ENCODE data around the gene SLC36A1.

The SLC36A1 gene

DNA sequence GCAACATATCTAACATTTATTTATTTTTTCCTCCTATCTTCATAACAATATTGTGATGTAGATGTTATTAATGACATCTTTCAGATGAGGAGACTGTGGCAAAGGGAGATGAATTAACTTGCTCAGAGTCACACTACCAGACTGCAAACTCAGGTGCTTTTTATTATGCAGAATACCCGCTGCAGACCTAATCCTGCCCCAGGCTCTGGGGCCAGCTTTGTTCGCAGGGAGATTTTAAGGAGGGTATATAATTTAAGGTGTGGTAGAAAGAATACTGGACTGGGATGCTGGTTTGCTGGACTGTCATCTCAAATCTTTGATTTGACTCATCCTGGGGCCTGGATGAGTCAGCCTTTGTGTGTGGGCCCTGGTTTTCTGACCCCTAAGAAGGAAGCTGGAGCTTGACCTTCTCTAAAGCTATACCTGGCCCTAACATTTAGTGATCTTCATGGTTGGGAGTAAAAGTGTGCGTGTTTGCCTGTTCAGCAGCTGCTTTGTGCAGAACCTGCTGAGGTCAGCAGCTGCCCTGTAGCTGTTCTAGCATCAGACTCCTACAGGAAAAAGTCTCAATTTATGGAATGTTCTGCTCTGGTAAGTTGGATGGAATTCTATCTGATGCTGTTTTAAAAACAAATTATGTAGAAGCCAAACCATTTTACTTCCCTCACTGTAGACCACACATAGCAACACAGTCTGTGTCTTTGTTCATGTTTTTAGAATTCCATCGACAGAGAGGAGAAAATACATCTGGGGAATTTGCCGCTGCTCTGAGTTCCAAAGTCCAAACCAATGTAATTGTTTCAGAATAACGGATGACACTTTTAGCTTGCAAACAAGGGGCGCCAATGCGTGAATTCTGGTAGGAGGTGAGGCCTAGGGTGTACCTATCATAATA, 4.5 kb downstream of the SLC36A1 start:
- no peak for DNase-seq

DNA sequence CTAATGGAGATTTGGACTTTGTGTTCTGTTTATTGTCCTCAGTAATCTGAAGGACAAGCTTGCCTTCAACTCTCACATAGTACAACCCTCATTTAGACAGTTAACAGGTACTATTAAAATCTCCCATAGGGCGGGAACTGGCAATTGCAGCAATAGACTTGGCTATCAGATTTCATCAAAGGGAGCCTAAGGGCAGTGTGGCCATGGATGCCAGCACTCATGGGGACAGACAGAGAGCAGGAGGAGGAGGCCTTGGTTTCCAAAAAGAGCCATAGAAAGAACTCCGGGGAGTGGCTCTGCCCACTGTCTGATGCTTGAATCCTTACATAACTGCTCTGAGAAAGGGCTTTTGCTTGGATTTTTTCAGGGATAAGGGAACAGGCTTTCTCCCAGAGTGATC, 6.8 kb downstream of the SLC36A1 start:
- DNase-seq, result no peak

DNA sequence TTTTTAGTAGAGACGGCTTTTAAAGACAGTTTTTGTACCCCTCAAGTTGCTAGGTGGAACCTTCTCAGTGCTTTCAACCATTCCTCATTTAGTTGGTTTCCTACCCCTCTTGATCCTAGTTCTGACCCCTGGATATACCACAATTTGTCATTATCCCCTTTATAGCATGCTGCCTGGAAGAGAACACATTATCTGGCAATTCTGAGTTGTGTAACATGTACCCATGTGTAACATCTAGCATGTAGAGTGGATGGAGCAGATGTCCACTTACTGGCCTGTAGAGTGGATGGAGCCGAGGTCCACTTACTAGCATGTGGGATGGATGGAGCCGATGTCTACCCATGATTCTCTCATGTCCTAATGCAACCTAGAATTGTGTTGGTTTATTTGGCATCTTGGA, 7.5 kb downstream of the SLC36A1 start:
- no peak for DNase-seq

DNA sequence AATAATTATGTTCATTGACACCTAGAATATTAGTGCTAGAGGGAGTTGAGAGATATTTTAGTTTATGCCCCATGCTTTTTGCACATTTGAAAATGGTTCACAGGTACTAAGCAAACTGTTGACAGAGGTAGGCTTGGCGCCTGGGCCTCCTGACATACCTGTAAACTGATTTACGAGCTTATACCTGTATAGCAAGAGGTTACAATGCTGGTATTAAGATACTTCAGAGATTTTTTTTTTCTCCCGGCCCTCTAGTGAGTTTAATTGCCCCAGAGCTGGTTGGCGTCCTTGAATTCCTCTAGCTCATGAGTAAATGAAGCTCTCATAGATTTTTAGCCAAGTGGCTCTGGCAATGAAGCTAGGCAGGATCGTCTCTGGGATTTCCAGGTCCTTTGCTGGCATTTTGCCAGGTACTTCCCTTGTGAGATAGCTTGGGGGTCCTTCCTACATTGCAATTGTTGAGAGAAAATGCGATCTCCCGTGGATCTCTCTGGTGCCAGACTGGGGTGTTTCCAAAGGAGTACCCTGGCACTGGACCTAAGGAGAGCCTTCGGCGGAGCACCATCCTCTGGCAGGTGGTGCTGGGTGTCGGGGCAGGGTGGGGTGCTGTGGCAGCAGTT, 9.0 kb downstream of the SLC36A1 start:
- DNase-seq, result peak; percentile 23

DNA sequence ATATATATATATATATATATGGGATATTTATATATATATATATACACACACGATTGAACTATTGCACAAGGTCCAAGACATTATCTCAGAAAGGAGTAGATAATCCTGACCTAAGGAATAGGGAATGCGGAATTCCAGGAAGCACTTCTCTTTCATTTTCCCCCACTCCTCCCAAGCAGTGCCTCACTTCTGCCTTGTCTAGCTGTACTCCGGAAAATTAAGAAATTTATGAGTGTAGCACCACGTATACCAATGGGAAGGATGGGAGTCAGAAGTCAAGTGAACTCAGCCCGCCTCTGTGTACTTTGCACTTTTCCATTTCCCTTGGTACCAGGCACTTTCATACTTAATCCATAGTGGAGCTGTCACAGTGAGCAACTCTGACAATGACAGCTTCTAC, 10.9 kb downstream of the SLC36A1 start:
- no peak for DNase-seq

DNA sequence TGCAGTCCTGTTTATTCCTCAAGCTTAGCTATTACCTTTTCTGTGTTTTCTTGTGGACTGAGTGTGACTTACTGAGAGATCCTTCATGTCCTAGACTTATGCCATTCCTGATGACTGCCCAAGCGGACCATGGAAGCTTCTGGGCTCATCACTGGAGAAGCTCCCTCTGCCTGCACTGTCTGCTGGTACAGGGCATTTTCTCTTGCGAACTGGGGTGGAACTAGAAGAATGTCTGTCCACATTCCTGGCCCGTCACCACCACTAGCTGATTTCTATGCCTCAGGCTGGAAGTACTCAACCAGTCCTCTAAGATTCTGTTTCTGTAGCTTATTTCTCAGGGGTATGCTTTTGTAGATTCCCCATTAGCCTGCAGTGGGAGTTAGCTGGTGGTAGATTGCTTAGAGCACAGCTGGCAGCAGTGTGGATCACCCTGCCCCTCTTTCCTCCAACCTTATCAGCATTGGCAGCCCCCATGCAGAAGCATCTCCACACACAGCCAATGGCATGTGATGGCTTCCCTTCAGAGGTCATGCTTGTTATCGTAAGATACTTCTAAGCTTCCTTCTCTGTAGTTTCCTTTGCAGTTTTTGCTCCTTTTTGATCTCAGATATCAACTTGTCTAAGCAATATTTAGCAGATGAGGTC, 12.4 kb downstream of the SLC36A1 start:
- no peak for DNase-seq

DNA sequence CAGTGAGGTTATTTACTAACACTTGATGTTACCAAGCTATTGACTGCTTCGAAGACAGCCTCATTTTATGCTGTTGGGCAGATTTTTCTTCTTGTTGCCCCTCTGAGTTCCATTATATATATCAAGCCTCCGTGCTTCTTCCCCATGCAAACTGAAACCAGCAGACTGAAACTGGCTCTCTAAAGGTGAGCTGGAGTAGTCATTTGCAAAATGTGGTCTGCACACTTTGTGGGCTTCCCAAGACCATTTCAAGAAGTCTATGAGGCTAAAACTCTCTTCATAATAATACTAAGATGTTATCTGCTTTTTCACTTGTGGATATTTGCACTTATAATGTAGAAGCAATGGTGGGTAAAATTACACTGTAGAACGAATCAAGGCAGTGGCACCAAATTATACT, 13.9 kb downstream of the SLC36A1 start:
- no peak for DNase-seq

DNA sequence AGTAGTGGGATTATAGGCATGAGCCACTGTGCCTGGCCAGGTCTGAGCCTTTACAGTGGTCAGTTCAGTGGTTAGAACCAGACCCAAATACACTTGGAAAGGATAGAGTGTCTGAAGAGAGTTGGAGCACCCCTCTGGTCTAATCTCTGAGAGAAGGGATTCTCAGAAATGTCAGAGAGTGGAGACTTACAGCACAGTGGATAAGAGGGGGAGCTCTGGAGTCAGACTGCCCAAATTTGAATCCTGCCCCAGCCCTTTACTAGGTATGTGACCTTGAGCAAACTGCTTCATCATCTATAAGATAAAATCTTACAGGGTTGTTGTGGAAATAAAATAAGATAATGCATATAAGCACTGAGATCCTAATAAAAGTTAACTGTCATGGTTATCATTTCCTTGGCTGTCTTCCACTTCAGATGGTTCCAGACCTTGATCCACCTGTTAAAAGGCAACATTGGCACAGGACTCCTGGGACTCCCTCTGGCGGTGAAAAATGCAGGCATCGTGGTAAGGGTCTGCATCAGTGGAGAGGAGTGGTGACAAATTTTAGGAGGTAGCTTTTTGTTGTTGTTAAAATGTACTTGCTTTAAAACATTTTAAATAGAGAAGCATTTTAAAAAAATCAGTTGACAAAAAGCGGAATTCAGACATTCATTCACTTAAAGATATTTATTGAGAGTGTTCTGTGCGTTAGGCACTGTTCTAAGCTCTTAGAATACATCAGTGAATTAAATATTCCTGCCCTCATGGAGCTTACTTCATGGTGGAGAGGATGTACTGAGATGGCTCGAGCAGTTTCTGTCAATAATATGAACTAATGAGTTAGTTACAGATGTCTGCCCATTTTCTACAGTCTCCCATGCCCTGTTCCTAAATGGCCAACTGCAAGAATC, 16.0 kb downstream of the SLC36A1 start:
- DNase-seq, result no peak

DNA sequence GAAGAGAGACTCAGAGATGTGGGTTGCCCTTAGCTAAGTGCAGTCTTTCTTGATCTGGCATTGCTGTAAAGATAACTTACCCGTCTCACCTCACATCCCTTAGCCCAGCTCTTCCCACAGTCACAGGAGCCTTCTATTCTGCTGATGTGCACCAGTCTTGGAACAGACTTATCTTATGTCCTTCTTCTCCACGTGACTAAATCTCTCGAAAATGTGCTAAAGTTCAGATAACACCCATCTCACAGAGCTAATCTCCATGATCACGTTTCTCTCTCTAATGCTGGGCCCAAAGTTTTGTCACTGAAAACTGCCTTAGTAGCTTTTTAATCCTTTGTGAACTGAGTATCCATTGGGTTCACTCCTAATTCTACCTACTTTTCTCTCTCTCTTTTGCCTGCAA, 16.7 kb downstream of the SLC36A1 start:
- DNase-seq, result no peak

DNA sequence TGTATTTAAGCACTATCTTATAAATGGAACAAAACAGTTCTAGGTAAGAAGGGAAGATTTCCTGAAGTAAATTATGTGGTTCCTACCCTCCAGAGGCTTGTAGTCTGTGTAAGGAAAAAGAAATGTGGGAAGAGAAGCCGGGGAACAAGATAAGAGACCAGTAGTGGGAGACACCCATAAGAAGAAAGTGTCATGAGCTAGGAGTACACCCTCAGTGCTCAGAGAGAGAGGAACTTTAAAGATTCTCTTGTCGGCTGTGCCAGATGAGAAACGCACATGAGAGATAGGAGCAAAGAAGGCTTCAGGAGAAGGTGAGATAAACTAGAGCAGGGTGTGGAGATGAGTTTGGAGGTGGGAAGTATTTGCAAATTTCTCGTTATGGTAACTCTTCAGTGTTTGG, 18.1 kb downstream of the SLC36A1 start:
- no peak for DNase-seq

DNA sequence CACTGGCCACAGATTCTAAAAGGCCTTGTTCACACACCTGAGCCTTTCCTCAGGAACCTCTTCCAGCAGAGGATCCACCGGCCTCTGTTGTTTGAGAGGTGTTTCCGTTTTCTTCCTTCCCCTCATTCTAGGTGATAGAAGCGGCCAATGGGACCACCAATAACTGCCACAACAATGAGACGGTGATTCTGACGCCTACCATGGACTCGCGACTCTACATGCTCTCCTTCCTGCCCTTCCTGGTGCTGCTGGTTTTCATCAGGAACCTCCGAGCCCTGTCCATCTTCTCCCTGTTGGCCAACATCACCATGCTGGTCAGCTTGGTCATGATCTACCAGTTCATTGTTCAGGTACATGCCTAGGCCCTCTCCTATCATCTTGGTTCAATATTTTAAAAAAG, 20.2 kb downstream of the SLC36A1 start:
- DNase-seq, result no peak

DNA sequence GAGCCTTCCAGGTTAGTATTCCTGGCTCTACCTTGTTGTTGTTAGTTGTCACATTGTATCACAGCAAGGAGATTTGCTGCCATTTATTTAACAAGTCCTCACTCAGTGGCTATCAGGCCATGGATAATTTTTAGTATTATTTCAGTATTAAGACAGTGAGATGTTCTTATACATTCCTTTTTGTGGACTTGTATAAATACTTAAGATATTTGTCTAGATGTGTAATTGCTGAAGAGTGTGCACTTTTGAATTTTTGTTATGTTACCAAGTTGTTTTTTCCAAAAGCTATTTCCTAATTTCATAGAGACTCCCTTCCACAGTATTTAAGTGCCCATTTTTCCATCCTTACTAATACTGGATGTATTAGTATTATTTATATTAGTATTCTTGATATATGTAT, 22.0 kb downstream of the SLC36A1 start:
- DNase-seq, result no peak

DNA sequence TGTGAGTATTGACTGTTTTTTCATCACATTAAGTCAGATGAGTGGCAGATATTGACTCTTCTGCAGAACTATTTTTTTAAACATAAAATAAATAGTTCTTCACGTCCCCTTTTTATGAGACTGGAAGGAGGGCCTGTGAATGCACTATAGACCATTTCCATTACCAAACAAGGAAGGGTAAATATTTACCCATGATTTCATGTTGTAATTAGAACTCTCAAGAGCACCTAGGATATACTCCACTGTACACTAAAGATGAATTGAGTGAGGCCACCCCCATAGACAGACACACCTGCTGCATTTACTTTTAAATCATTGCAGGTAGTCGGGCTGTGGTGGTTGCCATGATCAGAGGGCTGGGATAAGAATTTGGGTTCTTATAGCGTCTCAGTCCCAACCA, 22.6 kb downstream of the SLC36A1 start:
- DNase-seq, result peak; percentile 93

DNA sequence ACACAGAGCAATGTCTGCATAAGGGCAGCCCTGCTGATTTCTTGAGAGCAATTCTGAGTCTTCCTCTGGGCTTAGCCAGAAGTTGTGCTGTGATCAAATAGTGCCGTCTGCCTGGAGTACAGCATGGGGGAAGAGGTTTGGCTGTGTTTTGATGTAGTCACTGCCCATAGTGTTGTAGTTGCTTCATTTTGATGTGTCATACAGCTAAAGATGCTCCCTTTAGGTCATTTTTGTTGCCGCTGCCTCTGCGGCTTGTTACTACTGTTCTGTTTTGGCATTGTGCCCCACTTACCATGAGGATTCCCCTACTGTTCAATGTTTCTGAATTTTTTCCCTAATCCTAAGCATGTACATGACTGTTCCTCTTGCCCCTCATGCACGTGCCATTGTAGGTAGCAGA, 23.0 kb downstream of the SLC36A1 start:
- peak; percentile 93 for DNase-seq

DNA sequence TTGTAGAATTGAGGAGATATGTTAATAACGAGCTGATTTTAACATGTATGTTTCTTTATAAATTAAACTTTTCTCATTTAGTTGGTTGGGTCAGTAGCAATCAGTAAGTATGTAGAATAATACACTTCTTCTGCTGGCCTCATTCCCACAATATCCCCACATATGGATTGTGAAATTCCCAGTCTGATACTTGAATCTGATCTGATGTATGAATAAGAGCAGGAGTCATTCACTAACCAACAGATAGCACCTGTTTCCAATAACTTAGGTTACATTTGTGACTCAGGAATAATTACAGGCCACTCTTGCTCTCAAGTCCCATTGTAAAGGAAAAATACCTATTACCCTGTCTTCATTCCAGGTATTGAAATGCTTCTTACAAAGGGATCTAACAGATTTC, 23.9 kb downstream of the SLC36A1 start:
- DNase-seq, result peak; percentile 73

DNA sequence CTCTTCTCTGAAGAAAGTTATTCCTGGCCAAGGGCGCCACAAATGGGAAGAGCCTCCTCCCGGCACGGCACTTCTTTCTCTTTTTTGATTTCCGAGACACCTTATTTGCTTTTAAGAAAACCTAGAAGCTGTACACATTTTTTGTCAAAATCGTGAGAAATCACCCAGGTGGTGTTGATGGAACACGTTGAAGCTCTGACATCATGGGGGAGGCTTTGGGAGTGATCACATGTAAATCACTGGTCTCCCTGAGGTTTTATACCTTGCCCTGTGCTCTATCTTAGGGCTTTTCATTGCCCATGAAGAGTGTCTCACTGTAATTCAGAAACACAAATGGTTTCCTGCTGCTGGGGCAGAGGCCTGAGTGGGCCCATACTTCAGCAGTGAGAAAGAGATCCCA, 27.4 kb downstream of the SLC36A1 start:
- no peak for DNase-seq

DNA sequence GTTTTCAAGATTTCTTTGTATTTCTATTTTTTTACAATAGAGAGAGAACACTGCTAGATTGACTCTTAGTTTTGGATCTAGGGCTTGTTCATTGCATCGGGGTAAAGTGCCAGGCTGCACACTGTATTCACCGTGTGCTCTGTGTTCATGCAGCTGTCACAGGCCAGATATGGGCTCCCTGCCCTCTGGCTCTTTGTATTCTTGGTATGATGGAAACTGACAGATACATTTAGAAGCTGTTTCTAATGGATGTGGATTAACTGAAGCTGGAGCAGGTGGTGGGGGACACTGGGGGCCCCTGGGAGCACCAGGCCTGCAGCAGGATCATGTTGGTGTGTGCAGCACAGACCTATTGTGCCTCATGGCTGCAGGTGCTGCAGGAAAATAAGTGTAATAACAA, 28.0 kb downstream of the SLC36A1 start:
- no peak for DNase-seq

DNA sequence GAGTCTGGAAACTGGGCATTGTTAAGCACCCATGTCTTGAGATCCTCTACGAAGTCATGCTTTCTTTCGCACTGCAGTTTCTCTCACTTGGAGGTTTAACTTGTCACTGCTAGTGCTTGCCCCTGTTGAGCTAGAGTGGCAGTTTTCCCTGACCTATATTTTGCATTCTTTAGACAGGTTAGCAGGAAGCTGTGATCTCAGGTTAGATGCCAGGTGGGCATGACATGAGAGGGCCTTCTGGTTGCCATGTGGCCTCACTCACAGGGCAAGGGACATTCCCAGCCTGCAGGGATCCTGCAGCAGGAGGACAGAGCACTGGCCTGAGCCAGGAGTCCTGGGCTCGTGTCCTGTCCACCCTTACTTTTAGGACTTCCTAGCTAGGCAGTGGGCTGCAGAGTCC, 28.6 kb downstream of the SLC36A1 start:
- DNase-seq, result no peak

DNA sequence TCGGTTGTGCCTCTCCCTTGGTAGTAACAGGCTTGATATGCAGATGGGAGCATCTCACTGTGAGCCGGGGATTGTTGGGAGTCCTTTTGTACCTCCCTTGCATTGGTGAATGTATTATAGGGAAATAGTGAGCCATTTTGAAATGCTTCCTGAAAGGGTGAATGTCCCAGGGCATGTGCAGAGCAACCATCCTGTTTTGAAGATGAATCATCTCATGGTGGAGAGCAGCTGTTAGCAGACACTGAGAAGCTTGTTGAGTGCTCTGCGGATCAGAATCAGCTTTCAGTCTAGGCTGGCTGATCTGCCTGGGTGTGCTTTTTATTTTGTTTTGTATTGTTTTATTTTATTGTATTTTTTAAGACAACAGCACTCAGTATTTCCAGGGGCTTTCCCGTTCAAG, 29.7 kb downstream of the SLC36A1 start:
- DNase-seq, result no peak

DNA sequence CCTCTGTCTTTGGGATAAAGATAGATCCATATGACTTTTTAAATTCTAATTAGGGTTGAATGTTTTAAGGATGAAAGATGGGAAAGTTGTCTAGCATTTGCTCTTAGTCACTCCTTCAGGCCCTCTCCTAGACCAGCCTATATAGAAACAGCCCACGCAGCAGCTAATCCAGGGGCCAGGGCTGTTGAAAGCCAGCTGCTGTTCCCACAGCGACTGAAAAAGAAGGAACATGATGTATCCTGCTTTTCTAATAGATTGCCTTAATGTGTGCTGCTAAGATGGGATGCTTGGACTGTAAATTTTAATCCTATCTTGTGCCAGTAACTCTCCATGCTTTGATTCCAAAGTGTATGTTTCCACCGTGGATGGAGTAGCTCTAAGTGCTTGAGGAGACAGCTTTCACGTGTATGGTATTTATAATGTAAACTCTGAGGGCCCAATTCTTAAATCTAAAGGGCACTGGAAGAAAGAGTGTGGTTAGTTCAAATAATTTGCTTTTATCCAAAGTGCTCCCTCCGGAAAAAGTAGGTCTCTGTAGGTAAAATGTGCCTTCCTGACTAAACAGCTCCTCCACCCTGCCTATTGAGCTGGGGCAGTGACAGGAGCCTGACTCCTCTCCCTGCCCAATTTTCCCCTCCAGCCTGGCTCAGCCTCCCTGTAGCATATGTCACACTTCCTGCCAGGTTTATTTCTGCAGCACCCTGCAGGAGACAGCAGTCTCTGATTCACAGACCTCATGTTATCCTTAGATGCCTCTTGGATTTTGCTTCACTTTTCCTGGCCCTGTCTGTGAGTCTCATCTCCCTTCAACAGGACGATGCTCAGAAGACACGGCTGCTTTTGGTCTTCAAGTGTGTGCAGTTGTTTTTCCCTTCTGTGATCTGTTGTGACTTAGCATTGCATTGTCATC, 33.2 kb downstream of the SLC36A1 start:
- no peak for DNase-seq

DNA sequence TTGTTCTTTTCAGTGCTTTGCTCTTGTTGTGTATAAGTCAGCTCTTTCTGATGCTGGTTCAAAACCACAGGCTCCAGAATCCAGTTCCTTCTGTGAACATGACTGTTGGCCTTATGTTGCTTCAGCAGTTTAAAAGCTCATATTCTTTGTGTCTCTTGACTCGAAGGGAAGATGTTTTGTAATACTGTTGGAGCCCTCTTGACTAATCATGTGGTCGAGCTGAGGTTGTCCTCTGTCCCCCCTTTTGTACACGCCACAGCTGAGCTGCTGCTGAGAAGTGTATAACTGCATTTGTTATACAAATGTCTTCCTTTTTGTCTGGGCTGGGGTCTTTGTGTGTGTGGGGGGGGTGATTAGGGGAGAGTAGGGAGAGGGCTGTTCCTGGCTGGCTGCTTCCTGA, 35.8 kb downstream of the SLC36A1 start:
- no peak for DNase-seq

DNA sequence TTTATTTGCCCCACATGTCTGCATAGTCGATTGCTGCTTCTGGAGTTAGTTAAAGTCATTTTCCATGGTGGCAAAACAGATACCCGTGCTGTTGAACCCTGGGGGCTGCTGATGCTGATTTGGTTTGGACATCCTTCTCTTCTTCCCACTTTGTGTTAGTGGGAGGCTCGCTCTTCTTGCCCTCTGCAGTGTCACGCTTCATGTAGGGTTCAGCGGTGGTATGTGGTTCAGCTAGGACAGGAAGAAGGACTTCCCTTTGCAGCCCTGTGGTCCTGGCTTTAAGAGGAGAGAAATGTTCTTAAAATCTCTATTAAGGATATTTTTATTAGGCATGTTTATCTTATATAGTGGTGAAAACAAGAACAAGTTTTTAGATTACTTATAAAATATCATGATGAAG, 36.2 kb downstream of the SLC36A1 start:
- no peak for DNase-seq

All from NCI-H2029 treated with DMSO at 0.1 percent for 48 hours (cell line).